Inflammatory macrophage treated with lipopolysaccharide for 1 hour (primary cell): ENCODE data around the gene FAM153A.
"Not testable (repeated sequence)": the region's sequence is repeated elsewhere in the genome, so short reads cannot be mapped to it uniquely, and the experiment has no call there.

Source experiments
- DNase-seq, 2 donors: peaks; one replicate each; pipeline ENCODE4 v3.0.0-alpha.2; 2020 to 2022

The FAM153A gene

DNA sequence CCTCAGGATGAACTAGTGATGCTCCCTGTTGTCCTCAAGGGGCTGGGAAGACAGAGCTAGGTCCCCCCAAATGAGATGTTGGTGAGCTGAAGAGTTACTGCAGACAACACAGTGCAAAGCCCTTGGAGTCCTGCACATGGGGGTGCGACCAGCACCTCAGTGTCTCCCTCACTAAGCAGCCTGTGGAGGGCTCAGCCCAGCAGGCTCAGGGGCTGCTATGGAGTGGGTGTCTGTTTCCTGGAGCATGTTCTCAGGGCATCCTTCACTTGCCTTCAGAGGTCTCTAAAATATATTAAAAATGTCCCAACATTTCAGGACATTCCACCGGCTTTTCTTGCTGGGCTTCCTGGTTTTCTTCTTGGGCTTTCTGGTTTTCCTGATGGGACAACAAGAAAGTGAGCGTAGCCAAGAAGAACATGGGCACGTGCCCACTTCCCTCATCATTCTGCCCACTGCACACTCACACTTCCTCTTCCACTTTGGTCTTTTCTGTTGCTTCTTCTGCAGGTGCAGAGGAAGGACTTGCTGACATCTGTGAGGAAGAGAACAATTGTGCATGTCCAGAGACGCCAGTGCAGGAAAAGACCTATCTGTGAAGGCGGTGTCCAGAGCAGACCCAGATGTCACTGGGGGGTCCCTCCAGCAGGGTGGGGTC is 58.7 kb downstream of the FAM153A start:
- DNase-seq = not testable (repeated sequence)

GRCh38 chr5:177722829-177723228 is 59.9 kb downstream of the FAM153A start:
- DNase-seq = not testable (repeated sequence)

DNA sequence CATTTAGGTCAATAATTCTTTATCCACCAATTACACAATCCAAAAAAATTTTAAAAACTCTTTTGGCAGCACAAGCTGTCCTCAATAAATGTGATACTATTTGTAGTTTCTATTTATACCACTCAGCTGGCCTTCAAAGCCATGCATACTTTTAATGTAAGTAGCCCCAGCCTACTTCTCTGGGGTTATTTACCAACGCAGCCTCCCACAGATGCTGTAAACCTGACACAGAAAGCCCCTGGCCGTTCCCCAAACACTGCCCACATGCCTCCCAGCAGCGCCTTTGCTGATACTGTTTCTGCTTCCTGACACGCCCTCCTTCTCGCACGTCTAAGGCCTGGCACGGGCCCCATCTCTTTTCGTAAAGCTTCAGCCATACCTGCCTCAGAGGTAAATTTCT is 62.7 kb downstream of the FAM153A start:
- DNase-seq = not testable (repeated sequence)

DNA sequence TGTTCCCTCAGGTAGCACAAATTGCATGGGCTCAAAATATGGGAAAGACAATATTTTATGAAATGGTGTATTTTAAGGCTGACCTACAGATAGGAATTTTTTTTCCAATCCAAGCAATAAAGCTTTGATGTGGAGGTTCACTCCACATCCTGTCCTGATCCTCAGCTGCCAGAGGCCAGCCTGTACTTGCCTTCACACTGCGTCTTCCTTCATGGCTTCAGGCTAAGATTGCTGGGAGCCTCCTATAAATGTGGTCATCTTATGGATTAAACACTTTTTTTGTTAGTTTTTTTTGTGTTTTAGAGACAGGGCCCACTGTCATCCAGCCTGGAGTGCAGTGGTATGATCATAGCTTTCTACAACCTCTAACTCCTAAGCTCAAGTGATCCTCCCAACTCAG is 67.3 kb downstream of the FAM153A start:
- DNase-seq = not testable (repeated sequence)

GRCh38 chr5:177696100-177696499 is 86.6 kb downstream of the FAM153A start:
- DNase-seq = not testable (repeated sequence)

DNA sequence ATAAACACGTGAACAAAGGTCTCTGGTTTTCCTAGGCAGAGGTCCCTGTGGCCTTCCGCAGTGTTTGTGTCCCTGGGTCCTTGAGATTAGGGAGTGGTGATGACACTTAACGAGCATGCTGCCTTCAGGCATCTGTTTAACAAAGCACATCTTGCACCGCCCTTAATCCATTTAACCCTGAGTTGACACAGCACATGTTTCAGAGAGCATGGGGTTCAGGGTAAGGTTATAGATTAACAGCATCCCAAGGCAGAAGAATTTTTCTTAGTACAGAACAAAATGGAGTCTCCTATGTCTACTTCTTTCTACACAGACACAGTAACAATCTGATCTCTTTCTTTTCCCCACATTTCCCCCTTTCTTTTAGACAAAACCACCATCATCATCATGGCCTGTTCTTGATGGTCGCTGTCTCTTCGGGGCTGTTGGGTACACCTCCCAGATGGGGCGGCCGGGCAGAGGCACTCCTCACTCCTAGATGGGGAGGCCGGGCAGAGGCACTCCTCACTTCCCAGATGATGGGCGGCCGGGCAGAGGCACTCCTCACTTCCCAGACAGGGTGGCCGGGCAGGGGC is 87.3 kb downstream of the FAM153A start:
- not testable (repeated sequence) for DNase-seq

DNA sequence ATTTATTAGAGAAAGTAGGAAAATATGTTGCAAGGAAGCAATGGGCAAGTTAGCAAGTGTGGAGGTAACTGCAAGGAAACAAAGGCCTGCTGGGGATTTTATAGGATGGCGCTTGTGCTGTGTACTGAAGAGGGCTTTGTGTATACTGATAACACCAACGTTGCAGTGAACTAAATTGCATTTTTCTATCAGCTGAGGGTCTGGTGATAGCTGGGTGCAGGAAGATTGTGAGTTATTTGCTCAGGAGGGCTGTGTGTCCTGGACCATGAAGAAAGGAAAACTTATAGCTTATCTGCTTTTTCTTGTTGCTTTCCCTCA is 88.2 kb downstream of the FAM153A start:
- DNase-seq = not testable (repeated sequence)

DNA sequence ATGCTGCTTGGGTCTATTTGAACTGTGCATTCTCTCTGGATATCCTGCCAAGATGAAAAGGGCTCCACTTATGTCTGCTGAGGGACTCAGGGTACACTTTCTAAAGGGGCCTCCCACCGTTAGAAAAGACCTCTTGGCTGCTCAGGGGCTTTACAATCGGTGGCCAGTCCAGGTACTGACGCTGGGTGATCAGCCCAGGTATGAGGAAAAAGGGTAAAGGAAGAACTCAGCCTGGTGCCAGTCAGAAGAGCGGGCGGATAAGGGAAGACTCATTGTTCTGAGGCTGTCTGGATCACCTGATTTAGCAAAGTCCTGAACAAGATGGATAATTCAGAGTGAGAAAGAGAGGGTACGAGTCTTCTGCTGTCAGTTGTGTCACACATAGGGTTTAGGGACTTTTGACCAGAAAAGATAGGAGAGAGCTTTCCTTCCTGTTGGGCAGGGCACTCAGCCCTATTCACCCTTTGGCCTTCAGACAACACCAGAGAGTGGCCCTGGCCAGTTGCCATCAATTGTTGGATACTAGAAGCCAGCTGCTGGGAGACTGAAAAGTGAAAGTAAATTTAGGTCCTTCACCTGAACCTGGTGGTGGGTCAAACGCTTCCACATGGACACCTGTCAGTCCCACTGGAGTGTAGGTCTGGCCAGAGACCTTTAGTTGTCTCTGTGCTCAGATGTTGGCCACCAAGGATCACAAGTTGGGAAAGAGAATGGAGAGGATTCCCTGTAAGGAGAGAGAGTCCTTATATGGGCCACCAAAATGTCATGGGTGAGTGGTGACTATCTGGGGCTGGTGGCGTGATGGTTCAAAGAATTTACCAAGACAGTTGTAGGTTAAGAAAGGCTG is 88.8 kb downstream of the FAM153A start:
- DNase-seq = not testable (repeated sequence)

GRCh38 chr5:177692969-177693368 is 89.7 kb downstream of the FAM153A start:
- DNase-seq = not testable (repeated sequence)

GRCh38 chr5:177692507-177692906 is 90.2 kb downstream of the FAM153A start:
- DNase-seq = not testable (repeated sequence)

DNA sequence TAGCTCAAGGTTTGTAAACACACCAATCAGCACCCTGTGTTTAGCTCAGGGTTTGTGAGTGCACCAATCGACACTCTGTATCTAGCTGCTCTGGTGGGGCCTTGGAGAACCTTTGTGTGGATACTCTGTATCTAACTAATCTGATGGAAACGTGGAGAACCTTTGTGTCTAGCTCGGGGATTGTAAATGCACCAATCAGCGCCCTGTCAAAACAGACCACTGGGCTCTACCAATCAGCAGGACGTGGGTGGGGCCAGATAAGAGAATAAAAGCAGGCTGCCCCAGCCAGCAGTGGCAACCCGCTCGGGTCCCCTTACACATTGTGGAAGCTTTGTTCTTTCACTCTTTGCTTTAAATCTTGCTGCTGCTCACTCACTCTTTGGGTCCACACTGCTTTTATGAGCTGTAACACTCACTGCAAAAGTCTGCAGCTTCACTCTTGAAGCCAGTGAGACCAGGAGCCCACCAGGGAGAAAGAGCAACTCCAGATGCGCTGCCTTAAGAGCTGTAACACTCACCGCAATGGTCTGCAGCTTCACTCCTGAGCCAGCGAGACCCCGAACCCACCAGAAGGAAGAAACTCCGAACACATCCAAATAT is 93.6 kb downstream of the FAM153A start:
- not testable (repeated sequence) for DNase-seq

GRCh38 chr5:177688091-177688490 is 94.6 kb downstream of the FAM153A start:
- not testable (repeated sequence) for DNase-seq

GRCh38 chr5:177681920-177682319 is 100.8 kb downstream of the FAM153A start:
- DNase-seq = not testable (repeated sequence)
